T1000 (cell line): ENCODE results near the gene DMP1.
"Not testable (repeated sequence)": the region's sequence is repeated elsewhere in the genome, so short reads cannot be mapped to it uniquely, and the experiment has no call there.

ENCODE experiments used
- DNase-seq: peaks from one replicate; lab custom pipeline; 2025; ENCODE audit warnings: mixed read lengths; lab: John Stamatoyannopoulos, UW

DMP1 gene

GRCh38 chr4:87680271-87680670 is 30.2 kb downstream of the DMP1 start:
- no peak for DNase-seq

- DNase-seq, result no peak
Measured at GRCh38 chr4:87688316-87688715, 38.2 kb downstream of the DMP1 start.

- not testable (repeated sequence) for DNase-seq
Measured at GRCh38 chr4:87690947-87691346, 40.9 kb downstream of the DMP1 start.

GRCh38 chr4:87692060-87692459 is 42.0 kb downstream of the DMP1 start:
- DNase-seq, result not testable (repeated sequence)

- DNase-seq, result no peak
Measured at GRCh38 chr4:87697272-87697671, 47.2 kb downstream of the DMP1 start.

- DNase-seq, result no peak
Measured at GRCh38 chr4:87697945-87698344, 47.9 kb downstream of the DMP1 start.

GRCh38 chr4:87698394-87698793 is 48.3 kb downstream of the DMP1 start:
- DNase-seq, result no peak

- no peak for DNase-seq
Measured at GRCh38 chr4:87704001-87704400, 53.9 kb downstream of the DMP1 start.

GRCh38 chr4:87707279-87707918 is 57.3 kb downstream of the DMP1 start:
- no peak for DNase-seq
